NT2/D1 (cell line): ENCODE results near the gene ACVRL1.

Experiments
- DNase-seq: peaks from one replicate; pipeline ENCODE4 v3.0.0-alpha.2; 2011; ENCODE audit warnings: low read depth, low spot score
- H3K27me3 ChIP-seq: 2 replicates; pipeline ENCODE4 v1.6.0; 2011; ENCODE audit warnings: mild to moderate bottlenecking; ENCODE audit not compliant: insufficient read length, insufficient read depth
- H3K36me3 ChIP-seq: 2 replicates; pipeline ENCODE4 v1.6.1; 2011; ENCODE audit warnings: mild to moderate bottlenecking, low read length, mixed read lengths; ENCODE audit not compliant: insufficient read depth, insufficient read length
- H3K4me1 ChIP-seq: 2 replicates; pipeline ENCODE4 v1.5.1; 2011; ENCODE audit not compliant: insufficient read depth, insufficient read length
- H3K4me3 ChIP-seq: 2 replicates; pipeline ENCODE4 v1.5.1; 2011; ENCODE audit warnings: low read depth; ENCODE audit not compliant: insufficient read length
- H3K9ac ChIP-seq: 2 replicates; pipeline ENCODE4 v1.6.0; 2011; ENCODE audit warnings: low read depth; ENCODE audit not compliant: insufficient read length
- H3K9me3 ChIP-seq: 2 replicates; pipeline ENCODE4 v1.5.1; 2011; ENCODE audit warnings: mild to moderate bottlenecking, low read length; ENCODE audit not compliant: insufficient read depth
- SUZ12 ChIP-seq: IDR thresholded peaks from 2 replicates; pipeline ENCODE4 v1.6.1; 2011; ENCODE audit not compliant: insufficient read length, insufficient read depth; ENCODE audit errors: extremely low read depth
- YY1 ChIP-seq: IDR thresholded peaks from 2 replicates; pipeline ENCODE4 v1.6.1; 2011; ENCODE audit not compliant: insufficient read length, insufficient read depth
- ZNF274 ChIP-seq: IDR thresholded peaks from 2 replicates; pipeline ENCODE4 v1.6.1; 2011; ENCODE audit warnings: mild to moderate bottlenecking, low read depth, low read length

Gene ACVRL1

DNA sequence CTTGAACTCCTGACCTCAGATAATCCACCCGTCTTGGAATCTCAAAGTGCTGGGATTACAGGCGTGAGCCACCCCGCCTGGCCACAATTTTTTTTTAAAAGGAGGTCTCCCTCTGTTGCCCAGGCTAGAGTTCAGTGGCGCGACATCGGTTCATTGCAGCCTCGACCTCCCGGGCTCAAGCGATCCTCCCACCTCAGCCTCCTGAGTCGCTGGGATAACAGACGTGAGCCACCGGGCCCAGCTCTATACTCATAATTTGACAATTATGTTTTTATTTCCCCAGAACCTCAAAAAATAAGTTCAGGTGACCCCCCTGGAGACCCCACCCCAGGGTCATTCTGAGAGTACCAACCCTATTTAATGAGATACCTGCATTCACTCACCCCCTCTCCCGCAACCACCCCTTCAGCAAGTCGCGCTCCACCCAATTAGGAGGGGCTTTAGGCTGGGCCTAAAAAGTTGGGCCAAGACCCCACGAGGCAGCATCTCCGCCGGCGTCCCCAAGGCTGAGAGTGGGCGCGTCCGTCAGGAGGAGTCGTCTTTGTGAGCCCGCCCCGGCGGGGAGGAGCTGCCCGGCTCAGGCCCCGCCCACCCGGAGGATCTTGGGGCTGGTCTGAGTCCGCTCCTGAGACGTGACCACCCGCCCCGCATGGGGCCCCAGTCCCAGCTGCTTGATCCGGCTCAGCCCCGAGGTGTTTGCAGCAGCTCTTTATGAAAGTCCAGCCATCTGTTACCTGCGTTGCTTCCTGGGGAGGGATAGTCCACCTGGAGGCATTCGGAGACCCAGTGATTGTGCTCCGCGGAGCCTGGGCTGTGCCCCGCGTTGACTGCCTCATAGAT is 19.6 kb upstream of the ACVRL1 start, which contains the start of gene ANKRD33:
ANKRD33 (plus strand) TSS at position 628 of the 840 bp plus-strand sequence; CDS start at position 712, 84 bp downstream.
- no peaks in the 10 kb centered on the region for H3K27me3 ChIP-seq
- no peak within 1 kb of the TSS for H3K4me3 ChIP-seq
- TF ChIP-seq SUZ12 (no peak), YY1 (no peak), ZNF274 (no peak)
- H3K9ac ChIP-seq: no peak within 1 kb of the TSS
- H3K36me3 ChIP-seq: no peaks in the 10 kb centered on the region
- H3K4me1 ChIP-seq: peaks cover 20% of the 10 kb centered on the region
- no peak for DNase-seq
- H3K9me3 ChIP-seq: peaks cover 7% of the 10 kb centered on the region; the same call in 1 of the 2 replicates

- H3K36me3 ChIP-seq: no peaks in the 10 kb centered on the region
- H3K27me3 ChIP-seq: no peaks in the 10 kb centered on the region
- no peak overlapping the region for H3K4me3 ChIP-seq
- TF ChIP-seq SUZ12: no peak
- TF ChIP-seq YY1: no peak
- no peak for TF ChIP-seq ZNF274
- no peak for DNase-seq
- H3K4me1 ChIP-seq: peaks cover 20% of the 10 kb centered on the region
- peaks cover 7% of the 10 kb centered on the region; the same call in 1 of the 2 replicates for H3K9me3 ChIP-seq
- H3K9ac ChIP-seq: no peak overlapping the region
Measured at GRCh38 chr12:51888316-51889215, 18.7 kb upstream of the ACVRL1 start.

- Histone ChIP-seq H3K9me3 (peaks cover 7% of the 10 kb centered on the region; the same call in 1 of the 2 replicates), H3K4me3 (no peak overlapping the region), H3K27me3 (no peaks in the 10 kb centered on the region), H3K36me3 (no peaks in the 10 kb centered on the region), H3K4me1 (peaks cover 20% of the 10 kb centered on the region), H3K9ac (no peak overlapping the region)
- DNase-seq: no peak
- no peak for TF ChIP-seq YY1
- TF ChIP-seq ZNF274: no peak
- TF ChIP-seq SUZ12: no peak
Measured at GRCh38 chr12:51889216-51890132, 17.8 kb upstream of the ACVRL1 start.

DNA sequence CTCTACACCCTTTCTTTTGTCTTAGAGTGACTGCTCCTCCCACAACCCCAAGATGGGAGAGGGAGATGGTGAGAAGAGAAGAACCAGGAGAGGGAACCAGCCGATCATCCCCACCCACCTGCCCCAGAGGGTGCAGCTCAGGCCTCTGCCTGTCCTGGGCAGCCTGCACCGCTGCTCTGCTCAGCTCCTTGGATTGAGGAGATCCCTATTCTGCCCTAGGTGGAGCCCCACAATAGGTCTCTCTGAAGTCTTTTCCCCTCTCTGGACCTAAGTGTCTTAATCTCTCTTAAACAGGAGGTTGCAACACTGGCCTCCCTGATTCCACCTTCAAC is 17.2 kb upstream of the ACVRL1 start:
- H3K4me3 ChIP-seq: no peak overlapping the region
- H3K27me3 ChIP-seq: no peaks in the 10 kb centered on the region
- no peak overlapping the region for H3K9ac ChIP-seq
- DNase-seq: no peak
- peaks cover 20% of the 10 kb centered on the region for H3K4me1 ChIP-seq
- H3K9me3 ChIP-seq: peaks cover 5% of the 10 kb centered on the region; the same call in 1 of the 2 replicates
- TF ChIP-seq ZNF274 (no peak), SUZ12 (no peak), YY1 (no peak)
- no peaks in the 10 kb centered on the region for H3K36me3 ChIP-seq

- no peak for DNase-seq
- H3K4me3 ChIP-seq: no peak overlapping the region
- H3K27me3 ChIP-seq: no peaks in the 10 kb centered on the region
- no peaks in the 10 kb centered on the region for H3K36me3 ChIP-seq
- no peaks in the 10 kb centered on the region for H3K9me3 ChIP-seq
- TF ChIP-seq ZNF274 (no peak), SUZ12 (no peak), YY1 (no peak)
- H3K4me1 ChIP-seq: peaks cover 25% of the 10 kb centered on the region
- H3K9ac ChIP-seq: no peak overlapping the region
Measured at GRCh38 chr12:51890511-51891171, 16.7 kb upstream of the ACVRL1 start.

DNA sequence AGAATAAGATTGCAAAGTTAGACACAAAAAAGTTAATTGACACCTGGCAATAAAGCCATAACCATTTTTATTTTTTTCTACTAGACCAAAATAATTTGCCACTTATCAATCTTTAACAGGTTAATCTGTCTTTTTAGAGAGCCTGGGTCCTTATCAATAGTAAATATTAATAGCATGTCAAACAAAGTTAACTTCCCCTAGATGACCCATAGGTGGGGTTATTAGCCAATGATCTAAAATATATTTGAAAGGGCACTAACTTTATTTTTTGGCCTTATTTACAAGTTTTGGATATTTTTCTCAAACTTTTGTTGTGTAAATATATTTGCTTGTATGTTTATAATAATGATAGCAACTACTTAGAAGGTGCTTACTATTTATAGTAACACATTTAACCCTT is 15.5 kb upstream of the ACVRL1 start:
- Histone ChIP-seq H3K4me1 (peaks cover 27% of the 10 kb centered on the region), H3K9ac (no peak overlapping the region), H3K4me3 (no peak overlapping the region), H3K36me3 (no peaks in the 10 kb centered on the region), H3K27me3 (peaks cover 2% of the 10 kb centered on the region), H3K9me3 (no peaks in the 10 kb centered on the region)
- TF ChIP-seq ZNF274 (no peak), YY1 (no peak), SUZ12 (no peak)
- no peak for DNase-seq
